Sigmoid colon (tissue), 7 donors: Measurements from ENCODE around the gene KHNYN. TPM values are rescaled to one million over a fixed set of nuclear protein-coding genes. Genes with fewer than 3 reads are reported as not detected.

Experiments used
- DNase-seq: peaks from one replicate; pipeline ENCODE4 v3.0.0-alpha.2; 2019
- H3K27ac ChIP-seq, 4 donors: fragments of 200-600 bp; sonication (generic); one replicate each; pipeline ENCODE4 v1.5.1; 2016 to 2019; ENCODE audit warnings: mild to moderate bottlenecking in 1 of 4
- H3K27me3 ChIP-seq, 3 donors: fragments of 200-600 bp; sonication (generic); one replicate each; pipeline ENCODE4 v1.5.1; 2019; ENCODE audit warnings: mild to moderate bottlenecking in 1 of 3
- H3K36me3 ChIP-seq, 4 donors: fragments of 200-600 bp; sonication (generic); one replicate each; pipeline ENCODE4 v1.5.1; 2016 to 2019
- H3K4me1 ChIP-seq, 4 donors: fragments of 200-600 bp; sonication (generic); one replicate each; pipeline ENCODE4 v1.5.1; 2017 to 2019
- H3K4me3 ChIP-seq, 4 donors: fragments of 200-600 bp; sonication (generic); one replicate each; pipeline ENCODE4 v1.5.1; 2017 to 2019; ENCODE audit warnings: mild to moderate bottlenecking in 2 of 4, moderate library complexity in 1 of 4
- H3K9me3 ChIP-seq, 4 donors: fragments of 200-600 bp in 3 of 4; sonication (generic) in 3 of 4; one replicate each; pipeline versions ENCODE4 v1.5.1 to v1.6.1; 2013 to 2019
- EP300 ChIP-seq, 4 donors: sonication (generic); formaldehyde crosslinking; IDR thresholded peaks; one replicate each; pipeline ENCODE4 v1.6.1; 2017; ENCODE audit warnings: antibody characterized with exemption in 4 of 4
- POLR2A ChIP-seq, 2 donors: fragments of 450-650 bp; IDR thresholded peaks; one replicate each; pipeline ENCODE4 v1.6.1; 2016; ENCODE audit warnings: antibody characterized with exemption in 2 of 2, mild to moderate bottlenecking in 2 of 2, moderate library complexity in 2 of 2
- POLR2AphosphoS5 ChIP-seq, 4 donors: sonication (generic); formaldehyde crosslinking; IDR thresholded peaks; one replicate each; pipeline ENCODE4 v1.6.1; 2017; ENCODE audit warnings: antibody characterized with exemption in 4 of 4
- WGBS, 2 donors: extraction: QIAGEN DNeasy Blood & Tissue Kit; methylation state at CpG; one replicate each; pipeline ENCODE4 v1.1.7; 2013; 5-methylcytosine and 5-hydroxymethylcytosine counted together
- intact Hi-C: fragments of 100-400 bp; cut with DNase I; formaldehyde crosslinking; loops from one replicate; pipeline ENCODE4 v1.15.1; 2023
- polyA plus RNA-seq, 3 donors: library from polyadenylated mRNA; stranded (reverse); fragments of 200-250 nt; gene quantifications; one replicate each; pipeline ENCODE4 v1.2.3, GENCODE V29; 2013
- total RNA-seq, 4 donors: library from RNA; depleted of rRNA; stranded (reverse); fragments of >200 nt; gene quantifications; one replicate each; pipeline ENCODE4 v1.1.0, GENCODE V29; 2016
- TF ChIP-seq, protein P1 (sequence below), 4 experiments: fragments of 450-650 bp in 3 of 4; fragments of 200-600 bp in 1 of 4; IDR thresholded peaks; one replicate each; pipeline ENCODE4 v1.5.1; 2016 to 2019; ENCODE audit warnings: antibody characterized with exemption in 4 of 4, mild to moderate bottlenecking in 3 of 4, moderate library complexity in 2 of 4
- donor health status: healthy with polysubstance abuse.
- donor health status: Bipolar disorder and iron deficiency.
- donor health status: healthy.

KHNYN gene
- total and polyA plus RNA-seq, 7 donors, result 16.2 to 64.6 (median 46.9) TPM

DNA sequence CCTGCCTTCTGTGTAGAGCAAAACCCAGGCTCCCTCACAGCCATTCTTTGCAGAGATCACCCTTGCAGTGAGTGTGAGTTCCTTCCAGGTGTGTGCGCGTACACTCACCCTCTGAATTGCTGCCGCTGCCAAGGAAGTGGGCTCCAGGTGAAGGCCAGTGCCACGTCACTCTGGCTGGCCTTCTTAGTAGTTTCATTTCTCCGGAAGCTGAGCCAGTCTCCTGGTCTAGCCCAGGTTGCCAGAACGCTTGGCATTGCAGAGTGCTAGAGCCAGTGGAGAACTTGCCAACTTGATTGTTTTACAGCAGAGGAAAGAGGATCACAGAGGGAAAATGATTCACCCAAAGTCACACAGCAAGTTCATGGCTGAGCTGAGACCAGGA, 11.3 kb upstream of the KHNYN start:
- DNase-seq, result no peak
- intact Hi-C loops, result no loop called here

DNA sequence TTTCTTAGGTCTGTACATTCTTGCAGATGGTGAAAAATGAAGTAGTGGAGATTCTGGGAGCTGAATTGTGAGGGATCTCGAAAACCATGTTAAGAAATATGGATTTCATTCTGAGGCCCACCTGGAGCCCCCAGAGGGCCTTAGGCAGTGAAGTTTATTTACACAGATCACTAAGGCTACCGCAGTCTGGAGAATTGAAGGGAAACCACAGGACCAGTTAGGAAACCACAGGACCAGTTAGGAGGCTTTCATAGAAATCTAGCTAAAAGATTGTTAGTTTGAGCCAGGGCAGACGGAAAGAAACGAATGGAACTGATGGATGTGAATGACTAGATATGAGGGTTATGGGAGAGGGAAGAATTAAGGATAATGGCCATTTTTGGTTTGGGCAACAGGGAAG, 7.5 kb upstream of the KHNYN start:
- Histone ChIP-seq H3K27me3 (no peaks in the 10 kb centered on the region), H3K36me3 (no peaks in the 10 kb centered on the region), H3K9me3 (no peaks in the 10 kb centered on the region), H3K4me3 (no peak overlapping the region), H3K27ac (no peak overlapping the region), H3K4me1 (peaks cover 0 to 7% (median 0%) of the 10 kb centered on the region in 4 donors)
- intact Hi-C loops, result no loop called here
- TF ChIP-seq EP300 (IDR thresholded peaks at IDR 0.05), result no peak
- TF ChIP-seq, protein P1, sequence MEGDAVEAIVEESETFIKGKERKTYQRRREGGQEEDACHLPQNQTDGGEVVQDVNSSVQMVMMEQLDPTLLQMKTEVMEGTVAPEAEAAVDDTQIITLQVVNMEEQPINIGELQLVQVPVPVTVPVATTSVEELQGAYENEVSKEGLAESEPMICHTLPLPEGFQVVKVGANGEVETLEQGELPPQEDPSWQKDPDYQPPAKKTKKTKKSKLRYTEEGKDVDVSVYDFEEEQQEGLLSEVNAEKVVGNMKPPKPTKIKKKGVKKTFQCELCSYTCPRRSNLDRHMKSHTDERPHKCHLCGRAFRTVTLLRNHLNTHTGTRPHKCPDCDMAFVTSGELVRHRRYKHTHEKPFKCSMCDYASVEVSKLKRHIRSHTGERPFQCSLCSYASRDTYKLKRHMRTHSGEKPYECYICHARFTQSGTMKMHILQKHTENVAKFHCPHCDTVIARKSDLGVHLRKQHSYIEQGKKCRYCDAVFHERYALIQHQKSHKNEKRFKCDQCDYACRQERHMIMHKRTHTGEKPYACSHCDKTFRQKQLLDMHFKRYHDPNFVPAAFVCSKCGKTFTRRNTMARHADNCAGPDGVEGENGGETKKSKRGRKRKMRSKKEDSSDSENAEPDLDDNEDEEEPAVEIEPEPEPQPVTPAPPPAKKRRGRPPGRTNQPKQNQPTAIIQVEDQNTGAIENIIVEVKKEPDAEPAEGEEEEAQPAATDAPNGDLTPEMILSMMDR (IDR thresholded peaks at IDR 0.05), result no peak
- no peak for TF ChIP-seq POLR2A (IDR thresholded peaks at IDR 0.05)
- TF ChIP-seq POLR2AphosphoS5 (IDR thresholded peaks at IDR 0.05), result no peak
- WGBS, 2 donors, result 49 to 85% methylated on average over 4 of the region's 4 CpGs
- DNase-seq, result no peak

More for the DNA sequence above, 11.3 kb upstream of the KHNYN start:
- Histone ChIP-seq H3K27ac (no peak overlapping the region), H3K9me3 (no peaks in the 10 kb centered on the region), H3K4me1 (peaks cover 0 to 7% (median 0%) of the 10 kb centered on the region in 4 donors), H3K36me3 (peaks cover 0 to 20% (median 4%) of the 10 kb centered on the region in 4 donors), H3K27me3 (no peaks in the 10 kb centered on the region), H3K4me3 (no peak overlapping the region)
- TF ChIP-seq POLR2A (IDR thresholded peaks at IDR 0.05) (peak in 1 of 2 donors; percentile 10), EP300 (IDR thresholded peaks at IDR 0.05) (no peak)
- WGBS, 2 donors, result 12 to 55% methylated on average over 6 of the region's 6 CpGs

DNA sequence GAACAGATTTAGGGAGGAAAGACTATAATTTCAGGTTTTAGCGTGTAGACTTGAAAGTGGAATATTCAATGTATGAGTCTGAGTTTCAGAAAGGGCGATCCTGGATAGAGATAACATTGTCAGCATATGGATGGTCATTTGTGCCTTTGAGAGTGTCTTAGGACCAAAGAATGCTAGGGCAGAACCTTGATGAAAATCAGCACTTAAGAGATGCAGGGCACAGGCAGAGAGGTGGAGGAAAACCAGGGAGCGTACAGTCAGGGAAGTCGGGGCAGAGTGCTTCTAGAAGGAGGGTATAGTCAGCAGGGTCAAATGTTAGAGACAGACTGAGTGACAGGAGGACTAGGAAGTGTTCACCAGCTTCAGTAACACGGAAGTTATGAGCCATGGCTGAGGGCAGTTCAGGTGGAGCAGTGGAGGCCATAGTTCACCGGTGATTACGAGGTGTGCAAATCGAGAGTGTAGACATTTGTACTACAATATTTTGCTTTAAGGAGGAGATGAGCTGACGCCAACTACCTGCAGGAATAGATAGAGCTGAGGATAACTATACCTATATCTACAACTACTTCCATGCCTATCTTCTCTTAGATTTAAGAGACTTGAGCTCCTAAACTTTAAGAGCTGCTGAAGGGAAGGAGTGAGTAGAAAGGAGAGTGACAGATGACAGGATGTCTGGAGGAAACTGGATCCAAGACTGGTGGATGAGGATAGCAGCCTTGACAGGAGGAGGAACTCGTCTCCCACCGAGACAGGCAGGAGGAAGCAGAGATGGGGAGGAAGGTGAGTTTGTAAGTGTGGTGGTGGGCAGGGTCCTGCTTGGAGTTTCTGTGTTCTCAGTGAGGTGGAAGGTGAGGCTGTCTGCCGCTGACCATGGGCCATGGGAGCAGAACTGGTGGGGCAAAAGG, 6.8 kb upstream of the KHNYN start:
- intact Hi-C loops, result no loop called here
- no peak for TF ChIP-seq POLR2AphosphoS5 (IDR thresholded peaks at IDR 0.05)
- no peak for TF ChIP-seq EP300 (IDR thresholded peaks at IDR 0.05)
- TF ChIP-seq, protein P1 (IDR thresholded peaks at IDR 0.05), result no peak
- no peak for TF ChIP-seq POLR2A (IDR thresholded peaks at IDR 0.05)
- 46 to 57% methylated on average over 12 of the region's 12 CpGs for WGBS, 2 donors

DNA sequence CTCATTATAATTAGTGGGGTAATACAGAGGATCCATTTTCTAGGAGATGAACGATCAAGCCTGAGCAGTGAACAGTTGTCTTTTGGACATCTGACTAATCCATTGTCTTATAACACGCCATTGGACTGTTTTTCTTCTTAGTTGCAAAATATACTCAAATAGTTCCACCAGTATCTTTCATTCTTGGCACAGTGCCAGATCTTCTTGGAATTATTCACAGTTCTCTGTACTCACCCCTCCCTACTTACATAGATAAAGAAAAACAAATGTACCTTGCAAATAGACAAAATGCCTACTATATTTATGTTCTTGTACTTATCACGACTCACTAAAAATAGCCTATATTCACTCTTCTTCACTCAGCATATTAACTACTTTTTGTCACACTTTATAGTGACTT, 4.0 kb upstream of the KHNYN start:
- no peak for TF ChIP-seq EP300 (IDR thresholded peaks at IDR 0.05)
- TF ChIP-seq POLR2AphosphoS5 (IDR thresholded peaks at IDR 0.05), result peak in 1 of 4 donors; percentile 3
- H3K4me1 ChIP-seq, result peaks cover 0 to 16% (median 13%) of the 10 kb centered on the region in 4 donors
- intact Hi-C loops, result no loop called here
- H3K4me3 ChIP-seq, result no peak overlapping the region
- 33 to 53% methylated on average over 3 of the region's 3 CpGs for WGBS, 2 donors
- no peaks in the 10 kb centered on the region for H3K9me3 ChIP-seq
- DNase-seq, result no peak
- no peaks in the 10 kb centered on the region for H3K36me3 ChIP-seq
- no peaks in the 10 kb centered on the region for H3K27me3 ChIP-seq
- peak overlapping the region in 3 of 4 donors; percentile 3 to 68 (median 24) for H3K27ac ChIP-seq

More for the DNA sequence above, 6.8 kb upstream of the KHNYN start:
- Histone ChIP-seq H3K36me3 (no peaks in the 10 kb centered on the region), H3K4me3 (no peak overlapping the region), H3K27ac (no peak overlapping the region), H3K27me3 (no peaks in the 10 kb centered on the region), H3K4me1 (peaks cover 0 to 7% (median 0%) of the 10 kb centered on the region in 4 donors), H3K9me3 (no peaks in the 10 kb centered on the region)
- DNase-seq, result no peak

DNA sequence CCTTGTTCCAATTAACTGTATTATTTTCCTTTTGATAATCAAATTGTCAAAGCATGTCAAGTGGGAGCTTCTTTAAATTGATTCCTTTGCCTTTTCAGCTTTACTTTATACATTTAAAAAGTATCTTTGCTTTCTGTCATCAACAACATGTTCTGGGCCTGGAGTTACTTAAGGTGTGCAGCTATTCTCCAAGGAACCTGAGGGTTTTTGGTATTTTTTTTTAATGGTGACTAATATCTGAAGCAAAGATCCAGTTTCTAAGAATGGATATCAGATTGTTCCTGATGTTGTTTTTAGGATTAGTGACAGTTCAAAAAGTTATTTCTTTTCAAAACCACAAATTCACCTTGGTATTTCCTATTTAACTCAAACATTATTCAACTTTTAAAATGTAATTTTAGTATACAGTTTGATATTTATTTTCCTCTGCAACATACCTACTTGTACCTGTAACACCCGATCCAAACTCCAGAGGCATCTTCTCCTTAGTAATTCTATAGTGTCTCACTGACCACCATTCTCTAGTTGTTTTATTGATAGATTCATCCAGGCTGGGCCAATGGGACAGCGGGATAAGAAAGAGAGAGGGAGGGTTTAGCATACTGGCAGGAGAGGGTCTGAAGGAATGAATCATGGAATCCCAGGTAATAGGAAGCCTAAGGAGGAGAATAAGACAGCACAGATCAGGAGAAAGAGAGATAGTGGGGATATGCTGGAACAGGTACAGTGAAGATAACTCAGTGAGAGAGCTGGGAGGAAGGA, 3.4 kb upstream of the KHNYN start:
- Histone ChIP-seq H3K4me3 (no peak overlapping the region), H3K9me3 (no peaks in the 10 kb centered on the region), H3K27ac (peak overlapping the region in 2 of 4 donors; percentile 3 to 68), H3K4me1 (peaks cover 0 to 23% (median 20%) of the 10 kb centered on the region in 4 donors), H3K27me3 (no peaks in the 10 kb centered on the region), H3K36me3 (no peaks in the 10 kb centered on the region)
- WGBS, 2 donors, result 33 to 72% methylated on average over 2 of the region's 2 CpGs
- TF ChIP-seq POLR2A (IDR thresholded peaks at IDR 0.05), result no peak
- no peak for TF ChIP-seq EP300 (IDR thresholded peaks at IDR 0.05)
- TF ChIP-seq POLR2AphosphoS5 (IDR thresholded peaks at IDR 0.05), result no peak
- TF ChIP-seq, protein P1 (IDR thresholded peaks at IDR 0.05), result no peak
- DNase-seq, result no peak
- intact Hi-C loops, result no loop called here
